ENCODE data around the gene SLC4A1AP. TPM values are rescaled to one million over a fixed set of nuclear protein-coding genes. Genes with fewer than 3 reads are reported as not detected.

The SLC4A1AP gene
- polyA plus RNA-seq, 1 donor from 2014 or later, result 47.9 TPM

DNA sequence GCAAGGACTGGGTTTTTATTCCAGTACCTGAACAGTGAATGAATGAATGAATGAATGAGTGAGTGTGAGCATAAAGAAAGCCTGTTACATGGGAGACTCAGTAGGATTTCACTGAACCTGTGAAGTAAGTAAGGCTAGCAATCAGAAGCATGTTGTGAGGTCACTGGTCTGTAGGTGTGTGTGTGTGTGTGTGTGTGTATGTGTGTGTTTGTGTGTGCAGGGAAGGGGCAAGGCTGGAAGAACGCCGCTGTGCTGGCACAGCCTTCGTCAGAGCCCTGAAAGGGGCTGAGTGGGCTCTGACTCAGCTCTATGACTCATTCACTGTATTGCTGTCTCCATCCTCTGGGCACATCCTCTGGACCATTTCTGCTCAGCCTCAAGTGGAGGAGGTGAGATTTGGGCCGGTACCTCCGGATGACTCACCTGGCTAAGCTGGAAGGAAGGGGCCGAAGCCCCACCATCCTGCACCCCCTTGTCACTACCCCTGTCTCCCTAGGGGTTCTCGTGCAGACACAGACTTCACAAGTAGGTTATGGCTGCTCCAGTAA, 56.4 kb downstream of the SLC4A1AP start:
- Histone ChIP-seq H3K9me3 (ENCODE audit: low read length) (no peaks in the 10 kb centered on the region), H3K9me2 (ENCODE audit: insufficient read depth, low read length) (no peaks in the 10 kb centered on the region), H3K9ac (ENCODE audit: low read length) (no peak overlapping the region), H3K27me3 (ENCODE audit: insufficient read depth, low read depth, low read length) (peaks cover 8% of the 10 kb centered on the region), H3K36me3 (ENCODE audit: insufficient read depth, low read length) (no peaks in the 10 kb centered on the region), H4K20me1 (ENCODE audit: insufficient read depth) (no peaks in the 10 kb centered on the region), H3K4me3 (ENCODE audit: low read length) (no peak overlapping the region), H2AFZ (ENCODE audit: low read depth, low read length) (no peak overlapping the region), H3K27ac (ENCODE audit: low read length) (no peak overlapping the region), H3K79me2 (replicated peaks; ENCODE audit: insufficient read depth, low read length) (no peaks in the 10 kb centered on the region), H3F3A (ENCODE audit: insufficient read depth, low read length, poor library complexity, severe bottlenecking) (no peaks in the 10 kb centered on the region), H3K4me2 (ENCODE audit: low read length) (no peak overlapping the region)
- TF ChIP-seq EZH2 (IDR thresholded peaks at IDR 0.05; ENCODE audit: borderline replicate concordance, insufficient read depth, low read length, poor library complexity, severe bottlenecking) (no peak), SMC3 (conservative IDR thresholded peaks at IDR 0.05; ENCODE audit: poor library complexity) (no peak), MXI1 (conservative IDR thresholded peaks at IDR 0.05; ENCODE audit: poor library complexity, severe bottlenecking) (no peak), POLR2AphosphoS5 (IDR thresholded peaks at IDR 0.05) (no peak), RAD21 (conservative IDR thresholded peaks at IDR 0.05) (no peak), EP300 (conservative IDR thresholded peaks at IDR 0.05; ENCODE audit: poor library complexity, severe bottlenecking) (no peak), REST (IDR thresholded peaks at IDR 0.05; ENCODE audit: borderline replicate concordance) (no peak), CTCF (IDR thresholded peaks at IDR 0.05; ENCODE audit: poor library complexity, severe bottlenecking) (no peak)

- peaks cover 3% of the 10 kb centered on the region for H3K27me3 ChIP-seq (ENCODE audit: insufficient read depth, low read depth, low read length)
- TF ChIP-seq REST (IDR thresholded peaks at IDR 0.05; ENCODE audit: borderline replicate concordance) (no peak), RAD21 (conservative IDR thresholded peaks at IDR 0.05) (no peak), CTCF (IDR thresholded peaks at IDR 0.05; ENCODE audit: poor library complexity, severe bottlenecking) (no peak), POLR2AphosphoS5 (IDR thresholded peaks at IDR 0.05) (no peak), SMC3 (conservative IDR thresholded peaks at IDR 0.05; ENCODE audit: poor library complexity) (no peak), EZH2 (IDR thresholded peaks at IDR 0.05; ENCODE audit: borderline replicate concordance, insufficient read depth, low read length, poor library complexity, severe bottlenecking) (no peak), TAF1 (IDR thresholded peaks at IDR 0.05; ENCODE audit: low read depth) (no peak), EP300 (conservative IDR thresholded peaks at IDR 0.05; ENCODE audit: poor library complexity, severe bottlenecking) (no peak), MXI1 (conservative IDR thresholded peaks at IDR 0.05; ENCODE audit: poor library complexity, severe bottlenecking) (no peak)
- no peak overlapping the region for H3K27ac ChIP-seq (ENCODE audit: low read length)
- no peak overlapping the region for H3K9ac ChIP-seq (ENCODE audit: low read length)
- H3K9me2 ChIP-seq (ENCODE audit: insufficient read depth, low read length), result no peaks in the 10 kb centered on the region
- no peaks in the 10 kb centered on the region for H3F3A ChIP-seq (ENCODE audit: insufficient read depth, low read length, poor library complexity, severe bottlenecking)
- no peak overlapping the region for H2AFZ ChIP-seq (ENCODE audit: low read depth, low read length)
- H3K36me3 ChIP-seq (ENCODE audit: insufficient read depth, low read length), result no peaks in the 10 kb centered on the region
- H3K4me3 ChIP-seq (ENCODE audit: low read length), result no peak overlapping the region
- no peaks in the 10 kb centered on the region for H4K20me1 ChIP-seq (ENCODE audit: insufficient read depth)
- no peak overlapping the region for H3K4me2 ChIP-seq (ENCODE audit: low read length)
- H3K9me3 ChIP-seq (ENCODE audit: low read length), result no peaks in the 10 kb centered on the region
- no peaks in the 10 kb centered on the region for H3K79me2 ChIP-seq (replicated peaks; ENCODE audit: insufficient read depth, low read length)
Observed at GRCh38 chr2:27721335-27721734, 57.6 kb downstream of the SLC4A1AP start.

All from neural cell (in vitro differentiated cells).